ENCODE data around the gene JAGN1. TPM values are rescaled to one million over a fixed set of nuclear protein-coding genes. Genes with fewer than 3 reads are reported as not detected.

Gene JAGN1
- total and polyA plus RNA-seq, 2 of the 8 experiments (the other 6 are each of a cell fraction or from before 2014, with no cell fraction given): 26.9 to 51.6 TPM

- no peak overlapping the region for H2AFZ ChIP-seq (ENCODE audit: low read length)
- no peak overlapping the region for H3K14ac ChIP-seq (ENCODE audit: insufficient read length)
- no peaks in the 10 kb centered on the region for H3K79me2 ChIP-seq (ENCODE audit: control insufficient read depth in 1 of 2, insufficient read depth in 2 of 2, low read length in 2 of 2)
- H3K9me3 ChIP-seq (ENCODE audit: insufficient read depth in 2 of 2, low read depth in 1 of 2, low read length in 1 of 2): no peaks in the 10 kb centered on the region
- peaks cover 0 to 3% (median 0%) of the 10 kb centered on the region in 4 experiments; a peak in 1 of 7 replicates for H3K27me3 ChIP-seq (replicated peaks in 1 of 4; ENCODE audit: control insufficient read depth in 3 of 4, extremely low read depth in 1 of 4, insufficient read depth in 3 of 4, low read length in 3 of 4)
- no peaks in the 10 kb centered on the region for H3K79me1 ChIP-seq (ENCODE audit: low read depth, low read length)
- H3K9ac ChIP-seq (replicated peaks in 1 of 4; ENCODE audit: extremely low read depth in 1 of 4, low read depth in 3 of 4, low read length in 3 of 4): no peak overlapping the region
- no peak for FAIRE-seq
- H3K4me3 ChIP-seq (ENCODE audit: extremely low read depth in 1 of 4, insufficient read depth in 2 of 4, low read depth in 3 of 4, low read length in 4 of 4): no peak overlapping the region
- no peak overlapping the region for H3K18ac ChIP-seq (ENCODE audit: extremely low read depth, low read length)
- no peak overlapping the region for H2BK5ac ChIP-seq (ENCODE audit: low read depth, low read length)
- no peak for DNase-seq (ENCODE audit: low read depth in 1 of 2, low spot score in 2 of 2)
- CTCF ChIA-PET (ENCODE audit: partially characterized antibody): interaction anchor here (1.1 to 7.2 kb wide), 4 partner anchors 9 to 66 kb away, joined by 3 to 76 read pairs (median 6); partner anchors contain the start of gene IL17RC
- no peak overlapping the region for H2BK15ac ChIP-seq (ENCODE audit: low read length)
- no peaks in the 10 kb centered on the region for H4K20me1 ChIP-seq (replicated peaks in 1 of 2; ENCODE audit: control insufficient read depth in 1 of 2, insufficient read depth in 2 of 2, low read length in 2 of 2)
- 89% methylated on average over 23 of the region's 23 CpGs; no CpG with 5 or more reads in 1 of the 2 experiments for WGBS, 2 experiments (ENCODE audit: extremely low coverage in 1 of 2, insufficient coverage in 1 of 2, insufficient read length in 1 of 2, insufficient replicate concordance in 2 of 2, low coverage in 1 of 2, low lambda C conversion rate in 2 of 2, missing lambda C conversion rate in 1 of 2)
- no peak overlapping the region for H4K5ac ChIP-seq (ENCODE audit: insufficient read length, low read depth, low read length)
- no peak overlapping the region for H3K4ac ChIP-seq (replicated peaks; ENCODE audit: insufficient read length, low read depth, low read length)
- no peak overlapping the region for H3K27ac ChIP-seq (ENCODE audit: low read depth, low read length)
- H3K36me3 ChIP-seq (ENCODE audit: control insufficient read depth in 2 of 4, insufficient read depth in 4 of 4, low read length in 3 of 4): no peaks in the 10 kb centered on the region
- H2BK120ac ChIP-seq (replicated peaks; ENCODE audit: low read depth, low read length): no peak overlapping the region
- no peak overlapping the region for H3K4me2 ChIP-seq (ENCODE audit: insufficient read depth in 1 of 2, low read depth in 2 of 2, low read length in 2 of 2)
- H2BK12ac ChIP-seq (ENCODE audit: low read depth, low read length): no peak overlapping the region
- H3K23me2 ChIP-seq (ENCODE audit: low read depth, low read length): peaks cover 3% of the 10 kb centered on the region; the same call in 1 of the 2 replicates
- H2BK20ac ChIP-seq (ENCODE audit: low read length): no peak overlapping the region
- no peak overlapping the region for H2AK5ac ChIP-seq (ENCODE audit: low read depth, low read length)
- H3K4me1 ChIP-seq (replicated peaks in 1 of 4; ENCODE audit: control insufficient read depth in 3 of 4, insufficient read depth in 4 of 4, low read length in 3 of 4): peaks cover 0 to 3% (median 1%) of the 10 kb centered on the region in 4 experiments; a peak in 2 of 7 replicates
- no peak overlapping the region for H3K56ac ChIP-seq (replicated peaks; ENCODE audit: insufficient read length, low read depth, low read length)
- no peak overlapping the region for H4K91ac ChIP-seq (replicated peaks; ENCODE audit: insufficient read length, low read length)
- POLR2A ChIA-PET (ENCODE audit: partially characterized antibody): interaction anchor here (0.7 kb wide), 1 partner anchor 10 kb away, joined by 3 read pairs; no protein-coding TSS in a partner anchor
- no peak overlapping the region for H4K8ac ChIP-seq (ENCODE audit: extremely low read depth, insufficient read depth, low read length)
- H3K23ac ChIP-seq (ENCODE audit: insufficient read length): no peak overlapping the region
- TF ChIP-seq TBP (IDR thresholded peaks at IDR 0.05; ENCODE audit: low read depth, low read length) (no peak), BACH1 (IDR thresholded peaks at IDR 0.05; ENCODE audit: low read length) (no peak), JUN (IDR thresholded peaks at IDR 0.05; ENCODE audit: low read depth, low read length) (no peak), EP300 (IDR thresholded peaks at IDR 0.05; ENCODE audit: borderline replicate concordance in 1 of 2, low read depth in 2 of 2, low read length in 2 of 2) (no peak), TAF1 (IDR thresholded peaks at IDR 0.05; ENCODE audit: low read depth, low read length) (no peak), ZNF274 (IDR thresholded peaks at IDR 0.05; ENCODE audit: borderline replicate concordance, extremely low read depth, low read length) (no peak), CTBP2 (IDR thresholded peaks at IDR 0.05; ENCODE audit: borderline replicate concordance, insufficient read depth, insufficient read length, low read length) (no peak), MAX (IDR thresholded peaks at IDR 0.05) (no peak), E2F6 (IDR thresholded peaks at IDR 0.05) (no peak), BRCA1 (IDR thresholded peaks at IDR 0.05; ENCODE audit: low read depth, low read length) (no peak), GTF2F1 (IDR thresholded peaks at IDR 0.05; ENCODE audit: borderline replicate concordance, low read depth, low read length) (no peak), CHD2 (IDR thresholded peaks at IDR 0.05; ENCODE audit: low read length) (no peak), SUZ12 (IDR thresholded peaks at IDR 0.05; ENCODE audit: low read length) (no peak)
These were observed 37.7 kb downstream of the JAGN1 start for GRCh38 chr3:9928158-9928557.
